Caco-2 (cell line): ENCODE results near the gene IMPG1. TPM values are rescaled to one million over a fixed set of nuclear protein-coding genes. Genes with fewer than 3 reads are reported as not detected.
"Not testable (repeated sequence)": the region's sequence is repeated elsewhere in the genome, so short reads cannot be mapped to it uniquely, and the experiment has no call there.

Source experiments
- BruUV-seq: library from RNA; stranded (reverse); fragments of 400-500 nt; replicated peaks from 2 replicates; lab custom pipeline; 2021; lab: Mats Ljungman, UMichigan
- CTCF ChIA-PET: fragments of 300-600 bp; sonication (Branson Sonifier 250); formaldehyde crosslinking; loops from one replicate; lab custom pipeline; 2022; ENCODE audit warnings: antibody characterized with exemption; lab: Charles Lee
- POLR2A ChIA-PET: fragments of 300-600 bp; sonication (Branson Sonifier 250); formaldehyde crosslinking; loops from one replicate; lab custom pipeline; 2022; ENCODE audit warnings: antibody characterized with exemption; lab: Charles Lee
- DNase-seq, 2 experiments: peaks; one replicate each; pipeline versions ENCODE4 v3.0.0 to v3.0.0-alpha.2; 2020 to 2022
- H3K27me3 ChIP-seq: replicated peaks from 2 replicates; pipeline ENCODE4 v1.6.0; 2011; ENCODE audit warnings: low read length; ENCODE audit not compliant: control insufficient read depth, insufficient read depth
- H3K36me3 ChIP-seq: 2 replicates; pipeline ENCODE4 v1.5.1; 2011; ENCODE audit warnings: low read length; ENCODE audit not compliant: control insufficient read depth, insufficient read depth
- H3K4me1 ChIP-seq: fragments of 250-450 bp; sonication (Bioruptor Pico); 2 replicates; pipeline ENCODE4 v1.5.1; 2020; ENCODE audit warnings: mild to moderate bottlenecking
- H3K4me3 ChIP-seq: 2 replicates; pipeline ENCODE4 v1.5.1; 2011; ENCODE audit warnings: low read depth, mild to moderate bottlenecking, control low read depth, low read length
- H3K9me3 ChIP-seq: fragments of 250-450 bp; sonication (Bioruptor Pico); 2 replicates; pipeline ENCODE4 v1.5.1; 2020; ENCODE audit warnings: mild to moderate bottlenecking, moderate library complexity
- H3K27ac Mint-ChIP-seq: one replicate; pipeline ENCODE4 v1.8.0; 2022; ENCODE audit warnings: mixed read lengths; ENCODE audit not compliant: unreplicated experiment
- H3K27me3 Mint-ChIP-seq: one replicate; pipeline ENCODE4 v1.8.0; 2022; ENCODE audit warnings: mixed read lengths; ENCODE audit not compliant: insufficient read depth, unreplicated experiment
- H3K36me3 Mint-ChIP-seq: one replicate; pipeline ENCODE4 v1.8.0; 2022; ENCODE audit warnings: mild to moderate bottlenecking, mixed read lengths; ENCODE audit not compliant: insufficient read depth, unreplicated experiment
- H3K4me1 Mint-ChIP-seq: one replicate; pipeline ENCODE4 v1.8.0; 2022; ENCODE audit warnings: low read depth, mixed read lengths; ENCODE audit not compliant: unreplicated experiment
- H3K4me3 Mint-ChIP-seq: one replicate; pipeline ENCODE4 v1.8.0; 2022; ENCODE audit warnings: mild to moderate bottlenecking, moderate library complexity, mixed read lengths; ENCODE audit not compliant: unreplicated experiment
- H3K9me3 Mint-ChIP-seq: one replicate; pipeline ENCODE4 v1.8.0; 2022; ENCODE audit warnings: mixed read lengths; ENCODE audit not compliant: unreplicated experiment
- CTCF ChIP-seq, 2 experiments: fragments of 200-600 bp in 1 of 2; IDR thresholded peaks; 1 replicate in 1 of 2; 2 replicates in 1 of 2; pipeline versions ENCODE4 v1.5.1 to v1.8.0; 2011 to 2022; ENCODE audit warnings: antibody characterized with exemption in 1 of 2, control low read depth in 1 of 2, inconsistent platforms in 1 of 2, low read depth in 1 of 2, low read length in 1 of 2, mild to moderate bottlenecking in 1 of 2, moderate library complexity in 1 of 2; ENCODE audit not compliant: insufficient read depth in 1 of 2, severe bottlenecking in 1 of 2, unreplicated experiment in 1 of 2
- intact Hi-C: fragments of 100-400 bp; cut with micrococcal nuclease; formaldehyde crosslinking; loops from one replicate; pipeline ENCODE4 v1.10.0; 2022; ENCODE audit not compliant: unreplicated experiment
- total RNA-seq: library from RNA; stranded (reverse); gene quantifications from 2 replicates; pipeline ENCODE4 v1.2.3, GENCODE V29; 2022

IMPG1 gene
- total RNA-seq, 1 experiment from 2014 or later: not detected

GRCh38 chr6:75913040-75913439, 159.4 kb downstream of the IMPG1 start:
- no peaks in the 10 kb centered on the region for H3K9me3 ChIP-seq
- H3K4me3 Mint-ChIP-seq: no peak overlapping the region
- H3K27me3 ChIP-seq: no peaks in the 10 kb centered on the region
- no peaks in the 10 kb centered on the region for H3K36me3 ChIP-seq
- DNase-seq: no peak
- ChIA-PET CTCF (interaction anchor here (1.1 kb wide), 1 partner anchor 20 kb away, joined by 3 read pairs; no protein-coding TSS in a partner anchor), POLR2A (no interaction called here)
- H3K36me3 Mint-ChIP-seq: no peaks in the 10 kb centered on the region
- no peaks in the 10 kb centered on the region for H3K9me3 Mint-ChIP-seq
- intact Hi-C loops: no loop called here
- H3K27ac Mint-ChIP-seq: no peak overlapping the region
- H3K27me3 Mint-ChIP-seq: no peaks in the 10 kb centered on the region
- no peak for TF ChIP-seq CTCF (IDR thresholded peaks at IDR 0.05; ENCODE audit: insufficient read depth in 1 of 2, low read depth in 1 of 2, low read length in 1 of 2, severe bottlenecking in 1 of 2, unreplicated experiment in 1 of 2)
- no peaks in the 10 kb centered on the region for H3K4me1 Mint-ChIP-seq
- no peaks in the 10 kb centered on the region for H3K4me1 ChIP-seq
- no TSS peak for BruUV-seq
- H3K4me3 ChIP-seq: no peak overlapping the region

GRCh38 chr6:75907444-75907843, 165.0 kb downstream of the IMPG1 start:
- no peak for DNase-seq
- Mint-ChIP-seq H3K4me1 (peaks cover 14% of the 10 kb centered on the region), H3K9me3 (no peaks in the 10 kb centered on the region), H3K4me3 (no peak overlapping the region), H3K27ac (no peak overlapping the region), H3K36me3 (no peaks in the 10 kb centered on the region), H3K27me3 (no peaks in the 10 kb centered on the region)
- H3K9me3 ChIP-seq: no peaks in the 10 kb centered on the region
- H3K36me3 ChIP-seq: no peaks in the 10 kb centered on the region
- ChIA-PET CTCF (no interaction called here), POLR2A (no interaction called here)
- BruUV-seq: no TSS peak
- intact Hi-C loops: no loop called here
- no peak overlapping the region for H3K4me3 ChIP-seq
- 0 out of 2 replicates have a peak, but pooled peaks cover 11% of the 10 kb centered on the region for H3K4me1 ChIP-seq
- no peaks in the 10 kb centered on the region for H3K27me3 ChIP-seq
- no peak for TF ChIP-seq CTCF (IDR thresholded peaks at IDR 0.05; ENCODE audit: insufficient read depth in 1 of 2, low read depth in 1 of 2, low read length in 1 of 2, severe bottlenecking in 1 of 2, unreplicated experiment in 1 of 2)

GRCh38 chr6:75906871-75907270, 165.6 kb downstream of the IMPG1 start:
- Histone ChIP-seq H3K36me3 (no peaks in the 10 kb centered on the region), H3K4me1 (0 out of 2 replicates have a peak, but pooled peaks cover 11% of the 10 kb centered on the region), H3K9me3 (no peaks in the 10 kb centered on the region), H3K4me3 (no peak overlapping the region), H3K27me3 (no peaks in the 10 kb centered on the region)
- no peak for DNase-seq
- no peak overlapping the region for H3K4me3 Mint-ChIP-seq
- ChIA-PET CTCF (interaction anchor here (1.0 kb wide), 1 partner anchor 13 kb away, joined by 4 read pairs; no protein-coding TSS in a partner anchor), POLR2A (no interaction called here)
- no peak overlapping the region for H3K27ac Mint-ChIP-seq
- no peaks in the 10 kb centered on the region for H3K27me3 Mint-ChIP-seq
- intact Hi-C loops: no loop called here
- no peaks in the 10 kb centered on the region for H3K36me3 Mint-ChIP-seq
- H3K9me3 Mint-ChIP-seq: no peaks in the 10 kb centered on the region
- TF ChIP-seq CTCF (IDR thresholded peaks at IDR 0.05; ENCODE audit: insufficient read depth in 1 of 2, low read depth in 1 of 2, low read length in 1 of 2, severe bottlenecking in 1 of 2, unreplicated experiment in 1 of 2): no peak
- no TSS peak for BruUV-seq
- peaks cover 14% of the 10 kb centered on the region for H3K4me1 Mint-ChIP-seq

GRCh38 chr6:75905129-75905528, 167.3 kb downstream of the IMPG1 start:
- H3K27me3 Mint-ChIP-seq, H3K4me3 ChIP-seq, intact Hi-C loops, H3K9me3 ChIP-seq, H3K9me3 Mint-ChIP-seq, H3K4me3 Mint-ChIP-seq, H3K27ac Mint-ChIP-seq, BruUV-seq, CTCF ChIA-PET, H3K36me3 ChIP-seq, H3K27me3 ChIP-seq, POLR2A ChIA-PET, H3K36me3 Mint-ChIP-seq: not testable (repeated sequence)
- 0 out of 2 replicates have a peak, but pooled peaks cover 11% of the 10 kb centered on the region for H3K4me1 ChIP-seq
- peak in 1 of 2 experiments; percentile 38 for DNase-seq
- peaks cover 14% of the 10 kb centered on the region for H3K4me1 Mint-ChIP-seq

- H3K27me3 ChIP-seq, BruUV-seq, H3K4me1 ChIP-seq, H3K9me3 ChIP-seq, H3K27ac Mint-ChIP-seq, H3K4me3 Mint-ChIP-seq, H3K36me3 ChIP-seq, intact Hi-C loops, H3K9me3 Mint-ChIP-seq, H3K27me3 Mint-ChIP-seq, POLR2A ChIA-PET, H3K4me3 ChIP-seq, DNase-seq, CTCF ChIA-PET, H3K36me3 Mint-ChIP-seq, H3K4me1 Mint-ChIP-seq: not testable (repeated sequence)
Observed at GRCh38 chr6:75900216-75900615, 172.2 kb downstream of the IMPG1 start.
